PC-9 (cell line): ENCODE data around the gene ZFAND3. TPM values are rescaled to one million over a fixed set of nuclear protein-coding genes. Genes with fewer than 3 reads are reported as not detected.

Experiments
- BruUV-seq: library from RNA; stranded (reverse); fragments of 400-500 nt; replicated peaks from 2 replicates; lab custom pipeline; 2021; lab: Mats Ljungman, UMichigan
- CTCF ChIA-PET: fragments of 300-600 bp; sonication (Branson Sonifier 250); formaldehyde crosslinking; loops from one replicate; lab custom pipeline; 2022; ENCODE audit warnings: antibody characterized with exemption; lab: Charles Lee
- POLR2A ChIA-PET: fragments of 300-600 bp; sonication (Branson Sonifier 250); formaldehyde crosslinking; loops from one replicate; lab custom pipeline; 2022; ENCODE audit warnings: antibody characterized with exemption; ENCODE audit not compliant: unreplicated experiment; lab: Charles Lee
- DNase-seq, 2 experiments: peaks; one replicate each; pipeline versions ENCODE4 v3.0.0 to v3.0.0-alpha.2; 2015 to 2022; ENCODE audit warnings: mixed read lengths in 1 of 2
- H2AFZ ChIP-seq: fragments of 200-600 bp; sonication (generic); 2 replicates; pipeline ENCODE4 v1.8.1; 2017; ENCODE audit warnings: antibody characterized with exemption
- H3F3A ChIP-seq: fragments of 200-600 bp; sonication (generic); 2 replicates; pipeline ENCODE4 v1.8.1; 2017; ENCODE audit warnings: antibody characterized with exemption, mild to moderate bottlenecking, low read depth; ENCODE audit not compliant: insufficient read depth
- H3K27ac ChIP-seq: fragments of 200-600 bp; sonication (generic); 2 replicates; pipeline ENCODE4 v1.6.1; 2016; ENCODE audit warnings: mixed run types
- H3K27me3 ChIP-seq: fragments of 200-600 bp; sonication (generic); 2 replicates; pipeline ENCODE4 v1.6.1; 2016; ENCODE audit warnings: low read depth, mixed run types; ENCODE audit not compliant: insufficient read depth
- H3K36me3 ChIP-seq: fragments of 200-600 bp; sonication (generic); 2 replicates; pipeline ENCODE4 v1.6.1; 2016; ENCODE audit warnings: low read depth, mixed run types
- H3K4me1 ChIP-seq: fragments of 200-600 bp; sonication (generic); replicated peaks from 2 replicates; pipeline ENCODE4 v1.6.1; 2016; ENCODE audit warnings: mixed run types; ENCODE audit not compliant: insufficient read depth
- H3K4me2 ChIP-seq: fragments of 200-600 bp; sonication (generic); 2 replicates; pipeline ENCODE4 v1.6.1; 2017; ENCODE audit warnings: mixed run types
- H3K4me3 ChIP-seq: fragments of 200-600 bp; sonication (generic); 2 replicates; pipeline ENCODE4 v1.6.1; 2016; ENCODE audit warnings: mixed run types
- H3K79me2 ChIP-seq: fragments of 200-600 bp; sonication (generic); 2 replicates; pipeline ENCODE4 v1.6.1; 2017; ENCODE audit warnings: low read depth, mixed run types
- H3K9me2 ChIP-seq: fragments of 200-600 bp; sonication (generic); 2 replicates; pipeline ENCODE4 v1.8.1; 2017; ENCODE audit warnings: mild to moderate bottlenecking; ENCODE audit not compliant: insufficient read depth
- H3K9me3 ChIP-seq: fragments of 200-600 bp; sonication (generic); 2 replicates; pipeline ENCODE4 v1.8.1; 2016; ENCODE audit warnings: low read depth; ENCODE audit not compliant: insufficient read depth
- H4K20me1 ChIP-seq: fragments of 200-600 bp; sonication (generic); 2 replicates; pipeline ENCODE4 v1.8.1; 2017; ENCODE audit not compliant: insufficient read depth
- EZH2 ChIP-seq: fragments of 200-600 bp; sonication (generic); IDR thresholded peaks from 2 replicates; pipeline ENCODE4 v1.8.0; 2017; ENCODE audit warnings: antibody characterized with exemption, low read depth
- intact Hi-C: fragments of 100-400 bp; cut with micrococcal nuclease; formaldehyde crosslinking; loops from one replicate; pipeline ENCODE4 v1.10.0; 2022; ENCODE audit not compliant: unreplicated experiment
- total RNA-seq: library from RNA; stranded (reverse); gene quantifications from 2 replicates; pipeline ENCODE4 v1.2.3, GENCODE V29; 2021
- TF ChIP-seq, protein P1 (sequence below): fragments of 200-600 bp; sonication (generic); conservative IDR thresholded peaks from 2 replicates; pipeline ENCODE4 v1.6.1; 2017; ENCODE audit warnings: mixed run types, antibody characterized with exemption, mild to moderate bottlenecking, moderate library complexity

The ZFAND3 gene
- total RNA-seq, 1 experiment from 2014 or later, result 46.8 TPM

DNA sequence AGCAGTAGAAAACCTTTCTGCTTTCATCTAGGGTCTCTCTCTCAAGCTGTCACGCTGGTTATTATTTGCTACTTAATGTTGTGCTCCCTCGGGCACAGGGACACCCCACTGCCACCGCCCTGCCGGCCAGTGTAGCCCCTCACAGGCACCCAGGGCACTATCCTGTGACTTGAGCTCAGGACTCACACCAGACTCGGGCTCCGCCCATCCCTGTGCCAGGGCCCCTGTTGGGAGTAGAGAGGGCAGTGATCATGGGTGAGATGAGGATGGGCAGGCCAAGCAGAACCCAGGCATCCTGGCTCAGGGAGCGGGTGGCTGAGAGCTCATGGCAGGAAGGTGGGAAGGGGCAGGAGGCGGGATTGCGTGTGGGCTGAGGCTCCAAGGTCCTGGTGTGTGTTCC, 371.9 kb downstream of the ZFAND3 start:
- H3K27ac ChIP-seq, result no peak overlapping the region
- POLR2A ChIA-PET, result no interaction called here
- H2AFZ ChIP-seq, result no peak overlapping the region
- no peaks in the 10 kb centered on the region for H3K79me2 ChIP-seq
- H3K4me2 ChIP-seq, result no peak overlapping the region
- H3F3A ChIP-seq, result no peaks in the 10 kb centered on the region
- H4K20me1 ChIP-seq, result no peaks in the 10 kb centered on the region; the same call in 1 of the 2 replicates
- no peak for TF ChIP-seq EZH2
- TF ChIP-seq, protein P1, sequence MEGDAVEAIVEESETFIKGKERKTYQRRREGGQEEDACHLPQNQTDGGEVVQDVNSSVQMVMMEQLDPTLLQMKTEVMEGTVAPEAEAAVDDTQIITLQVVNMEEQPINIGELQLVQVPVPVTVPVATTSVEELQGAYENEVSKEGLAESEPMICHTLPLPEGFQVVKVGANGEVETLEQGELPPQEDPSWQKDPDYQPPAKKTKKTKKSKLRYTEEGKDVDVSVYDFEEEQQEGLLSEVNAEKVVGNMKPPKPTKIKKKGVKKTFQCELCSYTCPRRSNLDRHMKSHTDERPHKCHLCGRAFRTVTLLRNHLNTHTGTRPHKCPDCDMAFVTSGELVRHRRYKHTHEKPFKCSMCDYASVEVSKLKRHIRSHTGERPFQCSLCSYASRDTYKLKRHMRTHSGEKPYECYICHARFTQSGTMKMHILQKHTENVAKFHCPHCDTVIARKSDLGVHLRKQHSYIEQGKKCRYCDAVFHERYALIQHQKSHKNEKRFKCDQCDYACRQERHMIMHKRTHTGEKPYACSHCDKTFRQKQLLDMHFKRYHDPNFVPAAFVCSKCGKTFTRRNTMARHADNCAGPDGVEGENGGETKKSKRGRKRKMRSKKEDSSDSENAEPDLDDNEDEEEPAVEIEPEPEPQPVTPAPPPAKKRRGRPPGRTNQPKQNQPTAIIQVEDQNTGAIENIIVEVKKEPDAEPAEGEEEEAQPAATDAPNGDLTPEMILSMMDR, result no peak
- H3K4me3 ChIP-seq, result no peak overlapping the region
- no TSS peak for BruUV-seq
- intact Hi-C loops, result no loop called here
- H3K4me1 ChIP-seq, result no peaks in the 10 kb centered on the region
- H3K36me3 ChIP-seq, result no peaks in the 10 kb centered on the region
- no peaks in the 10 kb centered on the region for H3K27me3 ChIP-seq
- CTCF ChIA-PET, result no interaction called here
- no peaks in the 10 kb centered on the region for H3K9me2 ChIP-seq
- no peak for DNase-seq
- no peaks in the 10 kb centered on the region for H3K9me3 ChIP-seq

DNA sequence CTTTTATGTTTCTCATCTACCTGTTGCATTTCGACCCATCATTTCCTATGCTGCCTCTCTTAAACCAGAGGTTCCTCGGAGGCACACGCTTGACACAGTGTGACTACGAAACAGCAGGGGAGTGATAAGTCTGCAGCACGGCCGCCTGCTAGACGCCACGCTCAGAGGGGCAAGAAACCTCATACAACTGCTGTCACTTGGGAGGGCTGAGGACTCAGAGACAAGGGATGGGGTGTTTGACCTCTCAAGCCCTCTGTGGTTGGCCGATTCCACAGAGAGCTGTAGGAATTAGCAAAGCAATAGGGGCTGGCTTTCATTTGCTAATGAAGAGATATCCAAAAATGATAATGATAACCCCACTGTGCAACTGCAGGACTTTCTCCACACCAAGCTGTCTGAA, 372.5 kb downstream of the ZFAND3 start:
- TF ChIP-seq, protein P1, result no peak
- TF ChIP-seq EZH2, result no peak
- H3K4me1 ChIP-seq, result no peaks in the 10 kb centered on the region
- H3F3A ChIP-seq, result no peaks in the 10 kb centered on the region
- H3K9me2 ChIP-seq, result no peaks in the 10 kb centered on the region
- no peaks in the 10 kb centered on the region for H3K36me3 ChIP-seq
- no peak overlapping the region for H3K27ac ChIP-seq
- POLR2A ChIA-PET, result no interaction called here
- no peak overlapping the region for H3K4me2 ChIP-seq
- no peaks in the 10 kb centered on the region for H3K27me3 ChIP-seq
- CTCF ChIA-PET, result no interaction called here
- H3K79me2 ChIP-seq, result no peaks in the 10 kb centered on the region
- H3K9me3 ChIP-seq, result no peaks in the 10 kb centered on the region
- DNase-seq, result no peak
- no peak overlapping the region for H3K4me3 ChIP-seq
- intact Hi-C loops, result no loop called here
- no TSS peak for BruUV-seq
- no peak overlapping the region for H2AFZ ChIP-seq
- no peaks in the 10 kb centered on the region; the same call in 1 of the 2 replicates for H4K20me1 ChIP-seq

DNA sequence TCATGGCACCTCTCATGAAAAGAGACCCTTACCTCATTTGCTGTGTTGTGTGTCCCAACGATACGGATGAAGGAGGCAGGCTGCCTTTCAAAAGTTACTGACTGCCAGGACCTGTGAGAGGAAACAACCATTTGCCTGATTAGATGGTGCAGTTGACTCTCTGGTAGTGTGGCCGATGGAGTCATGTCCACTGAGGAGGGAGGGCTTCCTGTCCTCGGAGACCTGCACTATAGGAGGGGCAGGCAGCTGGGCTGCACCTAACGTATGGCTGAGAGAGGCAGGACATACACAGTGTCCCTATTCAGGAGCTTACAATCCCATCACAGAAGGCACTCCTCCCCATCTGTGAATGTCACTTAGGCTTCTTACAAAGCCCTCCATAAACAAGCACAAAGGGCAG, 373.0 kb downstream of the ZFAND3 start:
- Histone ChIP-seq H3K4me2 (no peak overlapping the region), H4K20me1 (no peaks in the 10 kb centered on the region; the same call in 1 of the 2 replicates), H3K27me3 (no peaks in the 10 kb centered on the region), H3K9me2 (no peaks in the 10 kb centered on the region), H2AFZ (no peak overlapping the region), H3K79me2 (no peaks in the 10 kb centered on the region), H3F3A (no peaks in the 10 kb centered on the region), H3K4me1 (no peaks in the 10 kb centered on the region), H3K9me3 (no peaks in the 10 kb centered on the region), H3K36me3 (no peaks in the 10 kb centered on the region), H3K4me3 (no peak overlapping the region), H3K27ac (no peak overlapping the region)
- no peak for TF ChIP-seq EZH2
- TF ChIP-seq, protein P1, result no peak
- intact Hi-C loops, result no loop called here
- no peak for DNase-seq
- BruUV-seq, result no TSS peak
- ChIA-PET CTCF (no interaction called here), POLR2A (no interaction called here)
